Cardiac muscle cell (in vitro differentiated cells and primary cell): Measurements from ENCODE around the gene LZTR1. TPM values are rescaled to one million over a fixed set of nuclear protein-coding genes. Genes with fewer than 3 reads are reported as not detected.

ENCODE experiments used
- DNase-seq, 2 donors: peaks; one replicate each; pipeline versions ENCODE4 v3.0.0 to v3.0.0-alpha.2; 2010 to 2017; ENCODE audit warnings: low read depth in 1 of 2, low spot score in 1 of 2
- H3K27ac ChIP-seq: fragments of 200-600 bp; sonication (generic); 2 replicates; pipeline ENCODE4 v1.5.1; 2016
- H3K27me3 ChIP-seq: fragments of 200-600 bp; sonication (generic); 2 replicates; pipeline ENCODE4 v1.6.0; 2016; ENCODE audit warnings: control low read depth
- H3K36me3 ChIP-seq: fragments of 200-600 bp; sonication (generic); 2 replicates; pipeline ENCODE4 v1.5.1; 2016; ENCODE audit warnings: control low read depth
- H3K4me1 ChIP-seq: fragments of 200-600 bp; sonication (generic); 2 replicates; pipeline ENCODE4 v1.8.1; 2017; ENCODE audit warnings: low read depth, mild to moderate bottlenecking, mixed run types
- H3K4me3 ChIP-seq: fragments of 200-600 bp; sonication (generic); 2 replicates; pipeline ENCODE4 v1.5.1; 2016; ENCODE audit warnings: mild to moderate bottlenecking
- H3K9me3 ChIP-seq: fragments of 200-600 bp; sonication (generic); 2 replicates; pipeline ENCODE4 v1.5.1; 2017; ENCODE audit warnings: low read depth, mild to moderate bottlenecking, control low read depth
- polyA plus RNA-seq: library from polyadenylated mRNA; unstranded; fragments of >200 nt; fragmentation: Nextera tagmentation; extraction: Ambion mirVana; gene quantifications from 2 replicates; pipeline ENCODE4 v1.2.1, GENCODE V29; 2016
- total RNA-seq: library from RNA; depleted of rRNA; stranded (reverse); fragments of >200 nt; gene quantifications from 2 replicates; pipeline ENCODE4 v1.2.3, GENCODE V29; 2016
- TF ChIP-seq, protein P1 (sequence below): IDR thresholded peaks from 2 replicates; pipeline ENCODE4 v1.5.1; 2012; ENCODE audit warnings: low read depth, mild to moderate bottlenecking, low read length

LZTR1 gene
- total and polyA plus RNA-seq, 2 experiments from 2014 or later, result 60.9 to 62.6 TPM

DNA sequence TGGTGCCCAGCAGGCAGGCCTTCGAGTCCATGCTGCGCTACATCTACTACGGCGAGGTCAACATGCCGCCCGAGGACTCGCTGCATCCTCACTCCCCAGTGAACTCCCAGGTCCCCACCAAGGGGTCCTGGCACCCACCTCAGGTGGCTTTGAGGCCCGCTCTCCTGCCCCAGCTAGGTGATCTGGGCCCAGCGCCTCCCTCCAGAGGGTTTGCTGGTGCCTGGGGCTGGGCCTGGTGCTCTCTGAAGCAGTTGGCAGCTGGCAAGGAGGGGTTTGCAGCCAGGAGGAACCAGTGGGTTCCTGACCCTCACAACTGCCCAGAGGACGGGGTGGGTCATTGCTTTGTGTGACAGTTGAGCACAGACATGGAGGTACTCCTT lies 13.9 kb downstream of the LZTR1 start:
- TF ChIP-seq, protein P1, sequence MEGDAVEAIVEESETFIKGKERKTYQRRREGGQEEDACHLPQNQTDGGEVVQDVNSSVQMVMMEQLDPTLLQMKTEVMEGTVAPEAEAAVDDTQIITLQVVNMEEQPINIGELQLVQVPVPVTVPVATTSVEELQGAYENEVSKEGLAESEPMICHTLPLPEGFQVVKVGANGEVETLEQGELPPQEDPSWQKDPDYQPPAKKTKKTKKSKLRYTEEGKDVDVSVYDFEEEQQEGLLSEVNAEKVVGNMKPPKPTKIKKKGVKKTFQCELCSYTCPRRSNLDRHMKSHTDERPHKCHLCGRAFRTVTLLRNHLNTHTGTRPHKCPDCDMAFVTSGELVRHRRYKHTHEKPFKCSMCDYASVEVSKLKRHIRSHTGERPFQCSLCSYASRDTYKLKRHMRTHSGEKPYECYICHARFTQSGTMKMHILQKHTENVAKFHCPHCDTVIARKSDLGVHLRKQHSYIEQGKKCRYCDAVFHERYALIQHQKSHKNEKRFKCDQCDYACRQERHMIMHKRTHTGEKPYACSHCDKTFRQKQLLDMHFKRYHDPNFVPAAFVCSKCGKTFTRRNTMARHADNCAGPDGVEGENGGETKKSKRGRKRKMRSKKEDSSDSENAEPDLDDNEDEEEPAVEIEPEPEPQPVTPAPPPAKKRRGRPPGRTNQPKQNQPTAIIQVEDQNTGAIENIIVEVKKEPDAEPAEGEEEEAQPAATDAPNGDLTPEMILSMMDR, result no peak
- no peaks in the 10 kb centered on the region for H3K9me3 ChIP-seq
- H3K27me3 ChIP-seq, result no peaks in the 10 kb centered on the region
- H3K4me3 ChIP-seq, result no peak overlapping the region
- no peak for DNase-seq
- H3K4me1 ChIP-seq, result peaks cover 6% of the 10 kb centered on the region
- peaks cover 19% of the 10 kb centered on the region for H3K36me3 ChIP-seq
- no peak overlapping the region for H3K27ac ChIP-seq

DNA sequence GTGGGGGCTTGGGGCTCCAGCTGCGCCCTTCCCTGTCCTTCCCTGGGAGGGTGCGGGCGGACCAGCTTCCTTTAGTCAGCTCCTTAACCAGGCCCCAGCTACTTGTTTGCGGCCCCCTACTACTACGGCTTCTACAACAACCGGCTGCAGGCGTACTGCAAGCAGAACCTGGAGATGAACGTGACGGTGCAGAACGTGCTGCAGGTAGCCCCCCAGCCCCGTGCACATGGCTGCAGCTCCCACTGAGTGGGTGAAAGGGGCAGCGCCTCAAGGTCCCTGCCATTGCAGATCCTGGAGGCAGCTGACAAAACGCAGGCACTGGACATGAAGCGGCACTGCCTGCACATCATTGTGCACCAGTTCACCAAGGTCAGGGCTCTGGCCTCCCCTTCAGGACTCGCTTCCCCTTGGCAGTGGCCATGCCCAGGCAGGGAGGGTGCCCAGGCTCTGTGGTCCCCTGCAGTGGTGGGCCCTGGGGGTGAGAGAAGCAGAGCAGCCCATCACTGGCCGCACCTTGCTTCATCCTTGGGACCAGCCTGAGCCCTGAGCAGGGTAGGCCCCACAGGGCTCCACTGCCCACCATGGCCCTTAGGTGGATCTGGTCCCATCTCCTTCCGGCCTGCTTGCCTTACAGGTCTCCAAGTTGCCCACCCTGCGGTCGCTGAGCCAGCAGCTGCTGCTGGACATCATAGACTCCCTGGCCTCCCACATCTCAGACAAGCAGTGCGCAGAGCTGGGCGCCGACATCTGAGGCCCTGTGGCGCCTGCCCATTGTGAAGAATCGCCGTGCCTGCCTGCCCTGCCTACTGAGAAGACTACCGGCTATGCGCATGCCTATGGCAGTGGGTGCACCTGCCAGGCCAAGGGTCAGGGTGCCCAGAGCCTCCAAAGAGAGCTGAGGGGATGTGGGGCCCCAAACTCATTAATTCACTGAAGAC lies 14.8 kb downstream of the LZTR1 start:
- TF ChIP-seq, protein P1, result no peak
- H3K36me3 ChIP-seq, result peaks cover 16% of the 10 kb centered on the region
- no peak overlapping the region for H3K27ac ChIP-seq
- no peaks in the 10 kb centered on the region for H3K27me3 ChIP-seq
- H3K9me3 ChIP-seq, result no peaks in the 10 kb centered on the region
- H3K4me3 ChIP-seq, result no peak overlapping the region
- peaks cover 9% of the 10 kb centered on the region for H3K4me1 ChIP-seq
- no peak for DNase-seq

DNA sequence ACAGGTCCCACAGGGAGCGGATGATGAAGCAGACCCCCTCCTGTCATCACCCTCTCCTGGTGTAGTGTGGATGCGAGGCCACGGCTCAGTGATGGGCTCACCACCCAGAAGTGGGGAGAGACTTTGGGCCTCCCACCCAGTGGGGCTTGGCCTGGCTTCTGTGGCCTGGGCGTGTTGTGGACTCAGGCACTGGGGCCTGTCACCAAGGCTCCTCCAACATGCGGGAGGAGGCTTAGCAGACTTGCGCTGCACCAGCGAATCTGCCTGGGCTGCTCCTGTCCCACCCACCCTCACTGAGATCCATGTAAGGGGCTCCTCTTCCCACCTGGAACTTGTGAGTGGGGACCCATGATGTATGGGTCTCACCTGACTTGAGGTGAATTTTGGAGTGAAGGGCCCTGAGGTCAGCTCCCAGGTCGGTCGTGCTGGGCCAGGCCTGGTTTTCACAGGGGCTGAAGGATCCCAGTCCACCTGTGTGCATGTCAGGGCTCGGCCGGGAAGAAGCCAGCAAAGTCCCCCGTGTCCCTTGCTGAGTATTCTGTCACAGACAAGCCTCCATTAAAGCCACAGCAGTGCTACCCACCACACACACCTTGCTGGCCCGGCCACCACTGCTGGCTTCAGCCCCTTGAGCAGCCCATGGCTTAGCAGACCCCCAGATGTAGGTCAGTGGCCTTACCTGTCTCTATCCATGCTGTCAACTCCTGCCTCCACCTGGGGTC lies 15.6 kb downstream of the LZTR1 start:
- no peak for DNase-seq
- no peaks in the 10 kb centered on the region for H3K27me3 ChIP-seq
- H3K9me3 ChIP-seq, result no peaks in the 10 kb centered on the region
- peaks cover 9% of the 10 kb centered on the region for H3K4me1 ChIP-seq
- H3K4me3 ChIP-seq, result no peak overlapping the region
- H3K27ac ChIP-seq, result no peak overlapping the region
- H3K36me3 ChIP-seq, result peaks cover 10% of the 10 kb centered on the region
- TF ChIP-seq, protein P1, result no peak

DNA sequence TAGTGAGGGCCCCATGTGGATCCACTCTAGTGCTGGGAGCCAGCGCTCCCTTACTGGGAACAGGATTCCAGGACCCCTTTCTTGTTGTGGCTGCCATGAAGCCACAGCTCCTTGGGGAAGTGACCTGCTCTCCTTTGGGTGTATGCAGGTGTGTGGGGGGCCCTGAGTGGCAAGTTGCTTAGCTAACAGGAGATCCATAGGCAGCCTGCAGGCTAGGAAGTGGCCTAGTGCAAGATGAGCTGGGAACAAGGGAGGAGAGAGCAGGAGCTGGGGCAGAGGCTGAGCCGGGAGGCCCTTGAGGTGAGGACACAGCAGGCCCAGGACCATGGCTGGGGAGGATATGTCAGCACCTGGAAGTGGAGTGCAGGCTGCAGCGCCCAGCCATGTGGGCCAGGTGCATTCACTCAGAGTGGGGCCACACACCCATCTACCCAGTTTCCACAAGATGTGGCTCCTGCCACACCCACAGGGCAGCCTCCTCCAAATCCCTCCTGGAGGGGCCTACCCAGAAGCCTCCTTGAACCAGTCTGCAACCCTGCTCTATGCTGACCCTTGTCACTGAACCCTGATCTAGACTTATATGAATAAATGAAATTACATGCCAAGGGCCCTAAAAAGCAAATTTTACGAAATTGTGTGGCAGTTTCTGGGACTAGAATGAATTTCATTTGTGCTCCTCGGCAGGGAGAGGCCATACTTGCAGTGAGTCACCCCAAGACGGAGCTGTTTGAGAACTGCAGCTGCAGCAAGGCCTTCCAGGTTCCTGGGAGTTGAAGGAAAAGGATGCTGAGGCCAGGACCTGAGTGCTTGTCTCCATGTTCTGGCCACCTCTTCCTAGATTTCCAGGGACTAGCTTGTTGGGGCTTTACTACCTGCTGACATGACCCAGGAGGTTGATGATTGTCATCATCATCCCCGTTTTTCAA lies 16.6 kb downstream of the LZTR1 start:
- H3K4me3 ChIP-seq, result no peak overlapping the region
- DNase-seq, result no peak
- peaks cover 10% of the 10 kb centered on the region for H3K36me3 ChIP-seq
- H3K4me1 ChIP-seq, result peaks cover 19% of the 10 kb centered on the region
- H3K27me3 ChIP-seq, result no peaks in the 10 kb centered on the region
- H3K27ac ChIP-seq, result no peak overlapping the region
- H3K9me3 ChIP-seq, result no peaks in the 10 kb centered on the region
- TF ChIP-seq, protein P1, result no peak
